Lower lobe of right lung (tissue), 2 donors: Measurements from ENCODE around the gene IER5. TPM values are rescaled to one million over a fixed set of nuclear protein-coding genes. Genes with fewer than 3 reads are reported as not detected.

Source experiments
- ATAC-seq, 2 donors: fragments of 200-7000 bp; cut with Tn5 transposase; one replicate each; pipeline ENCODE4 v1.9.1; 2020 to 2022; ENCODE audit warnings: mild to moderate bottlenecking in 2 of 2, moderate library complexity in 2 of 2
- DNase-seq: peaks from one replicate; pipeline ENCODE4 v3.0.0-alpha.2; 2020
- H3K27ac ChIP-seq: fragments of 200-600 bp; one replicate; pipeline ENCODE4 v1.8.0; 2022
- H3K27me3 ChIP-seq: fragments of 200-600 bp; one replicate; pipeline ENCODE4 v1.8.0; 2022; ENCODE audit warnings: low read depth
- H3K36me3 ChIP-seq: fragments of 200-600 bp; one replicate; pipeline ENCODE4 v1.8.0; 2022; ENCODE audit warnings: mild to moderate bottlenecking
- H3K4me1 ChIP-seq: fragments of 200-600 bp; one replicate; pipeline ENCODE4 v1.8.0; 2022
- H3K4me3 ChIP-seq: fragments of 200-600 bp; one replicate; pipeline ENCODE4 v1.8.0; 2022; ENCODE audit warnings: mild to moderate bottlenecking
- H3K9me3 ChIP-seq: fragments of 200-600 bp; one replicate; pipeline ENCODE4 v1.8.0; 2022
- CTCF ChIP-seq: fragments of 200-600 bp; IDR thresholded peaks from one replicate; pipeline ENCODE4 v1.8.0; 2022; ENCODE audit warnings: antibody characterized with exemption, mild to moderate bottlenecking
- intact Hi-C: fragments of 100-400 bp; cut with DNase I; formaldehyde crosslinking; loops from one replicate; pipeline ENCODE4 v1.11.0; 2022
- total RNA-seq: library from RNA; stranded (reverse); fragmentation: NEBNext Ultra II Directional; extraction: Animal tissue kit (Norgen Biotek cat#: 25700); gene quantifications from one replicate; pipeline ENCODE4 v1.2.1, GENCODE V29; 2021
- donor health status: DM: no; HTN: yes; CAD: no; lungs with severe emphysema.

IER5 gene
- total RNA-seq, 1 donor from 2014 or later = 33.2 TPM

GRCh38 chr1:181129771-181130606 lies 41.5 kb downstream of the IER5 start:
- DNase-seq = no peak
- H3K4me1 ChIP-seq = peaks cover 54% of the 10 kb centered on the region

GRCh38 chr1:181131255-181131941 lies 42.9 kb downstream of the IER5 start:
- intact Hi-C loops = no loop called here
- ATAC-seq (no peak), DNase-seq (no peak)
- Histone ChIP-seq H3K36me3 (no peaks in the 10 kb centered on the region), H3K27ac (no peak overlapping the region), H3K9me3 (no peaks in the 10 kb centered on the region), H3K4me3 (no peak overlapping the region), H3K4me1 (peaks cover 66% of the 10 kb centered on the region), H3K27me3 (no peaks in the 10 kb centered on the region)
- TF ChIP-seq CTCF = no peak

More at GRCh38 chr1:181129771-181130606, 41.5 kb downstream of the IER5 start:
- H3K36me3 ChIP-seq = no peaks in the 10 kb centered on the region
- no peaks in the 10 kb centered on the region for H3K27me3 ChIP-seq
- H3K27ac ChIP-seq = no peak overlapping the region
- no peak for TF ChIP-seq CTCF
- intact Hi-C loops = no loop called here
- no peak overlapping the region for H3K4me3 ChIP-seq
- no peak for ATAC-seq
- no peaks in the 10 kb centered on the region for H3K9me3 ChIP-seq

- Histone ChIP-seq H3K27me3 (no peaks in the 10 kb centered on the region), H3K4me1 (peaks cover 47% of the 10 kb centered on the region), H3K9me3 (no peaks in the 10 kb centered on the region), H3K4me3 (no peak overlapping the region), H3K27ac (peak overlapping the region; percentile 79), H3K36me3 (no peaks in the 10 kb centered on the region)
- intact Hi-C loops = no loop called here
- DNase-seq (no peak), ATAC-seq (no peak)
- TF ChIP-seq CTCF = no peak
These were observed 45.0 kb downstream of the IER5 start for GRCh38 chr1:181133441-181133951.

GRCh38 chr1:181133969-181134418 lies 45.5 kb downstream of the IER5 start:
- H3K4me1 ChIP-seq = peaks cover 42% of the 10 kb centered on the region
- H3K4me3 ChIP-seq = no peak overlapping the region
- intact Hi-C loops = no loop called here
- TF ChIP-seq CTCF = no peak
- no peaks in the 10 kb centered on the region for H3K27me3 ChIP-seq
- no peak for ATAC-seq
- no peak for DNase-seq
- no peaks in the 10 kb centered on the region for H3K36me3 ChIP-seq
- peak overlapping the region; percentile 79 for H3K27ac ChIP-seq
- H3K9me3 ChIP-seq = no peaks in the 10 kb centered on the region

GRCh38 chr1:181134543-181135436 lies 46.3 kb downstream of the IER5 start:
- no peak for TF ChIP-seq CTCF
- no peak overlapping the region for H3K4me3 ChIP-seq
- peak overlapping the region; percentile 79 for H3K27ac ChIP-seq
- intact Hi-C loops = no loop called here
- no peaks in the 10 kb centered on the region for H3K9me3 ChIP-seq
- ATAC-seq (peak; percentile 61 to 86), DNase-seq (peak; percentile 81)
- H3K4me1 ChIP-seq = peaks cover 34% of the 10 kb centered on the region
- H3K36me3 ChIP-seq = no peaks in the 10 kb centered on the region
- no peaks in the 10 kb centered on the region for H3K27me3 ChIP-seq
